Naive B cell (primary cell): ENCODE results near the gene RIPOR3. TPM values are rescaled to one million over a fixed set of nuclear protein-coding genes. Genes with fewer than 3 reads are reported as not detected.
"Not testable (repeated sequence)": the region's sequence is repeated elsewhere in the genome, so short reads cannot be mapped to it uniquely, and the experiment has no call there.

Experiments
- ATAC-seq, 2 donors: fragments of 150-1000 bp; cut with Tn5 transposase; 2 replicates each; pipeline ENCODE4 v1.10.0; 2021; ENCODE audit warnings: low read depth in 2 of 2, mild to moderate bottlenecking in 2 of 2, moderate library complexity in 2 of 2
- DNase-seq: peaks from one replicate; pipeline ENCODE4 v3.0.0; 2022
- H3K27ac Mint-ChIP-seq, 6 donors: one replicate each; pipeline ENCODE4 v1.8.0; 2020 to 2022; ENCODE audit warnings: mild to moderate bottlenecking in 6 of 6, mixed read lengths in 6 of 6, moderate library complexity in 5 of 6, inconsistent platforms in 2 of 6
- H3K27me3 Mint-ChIP-seq, 3 donors: one replicate each; pipeline ENCODE4 v1.8.0; 2021 to 2022; ENCODE audit warnings: mixed read lengths in 3 of 3, mild to moderate bottlenecking in 1 of 3
- H3K36me3 Mint-ChIP-seq, 2 donors: one replicate each; pipeline ENCODE4 v1.8.0; 2020 to 2022; ENCODE audit warnings: mixed read lengths in 2 of 2, inconsistent platforms in 1 of 2, mild to moderate bottlenecking in 1 of 2
- H3K4me1 Mint-ChIP-seq, 3 donors: one replicate each; pipeline ENCODE4 v1.8.0; 2020 to 2022; ENCODE audit warnings: mixed read lengths in 3 of 3, inconsistent platforms in 1 of 3, mild to moderate bottlenecking in 1 of 3, moderate library complexity in 1 of 3
- H3K4me3 Mint-ChIP-seq, 8 donors: one replicate each; pipeline ENCODE4 v1.8.0; 2020 to 2022; ENCODE audit warnings: mild to moderate bottlenecking in 8 of 8, mixed read lengths in 8 of 8, moderate library complexity in 8 of 8, inconsistent platforms in 2 of 8
- H3K9me3 Mint-ChIP-seq, 7 donors: one replicate each; pipeline ENCODE4 v1.8.0; 2020 to 2022; ENCODE audit warnings: mixed read lengths in 7 of 7, mild to moderate bottlenecking in 5 of 7, inconsistent platforms in 2 of 7, moderate library complexity in 1 of 7
- polyA plus RNA-seq, 6 donors: library from polyadenylated mRNA; unstranded; fragments of 300-500 nt; fragmentation: Illumina TruSeq; gene quantifications; one replicate each; pipeline ENCODE4 v1.2.3, GENCODE V29; 2021; ENCODE audit warnings: low read depth in 6 of 6

RIPOR3 gene
- polyA plus RNA-seq, 6 donors from 2014 or later, result 1.4 to 3.0 (median 2.1) TPM; not detected in 1

- Mint-ChIP-seq H3K9me3 (no peaks in the 10 kb centered on the region), H3K27ac (no peak overlapping the region), H3K4me3 (no peak overlapping the region), H3K27me3 (peaks cover 44 to 60% (median 53%) of the 10 kb centered on the region in 3 donors), H3K36me3 (no peaks in the 10 kb centered on the region), H3K4me1 (peaks cover 6 to 18% (median 14%) of the 10 kb centered on the region in 3 donors)
- ATAC-seq (no peak), DNase-seq (no peak)
Measured at GRCh38 chr20:50688256-50688975, 2.9 kb downstream of the RIPOR3 start.

- no peak overlapping the region for H3K27ac Mint-ChIP-seq
Measured at GRCh38 chr20:50686821-50687220, 4.5 kb downstream of the RIPOR3 start.

GRCh38 chr20:50683570-50683969 lies 7.8 kb downstream of the RIPOR3 start:
- Mint-ChIP-seq H3K4me3 (no peak overlapping the region), H3K9me3 (peaks cover 0 to 5% (median 0%) of the 10 kb centered on the region in 7 donors), H3K36me3 (no peaks in the 10 kb centered on the region), H3K27me3 (peaks cover 10 to 21% (median 19%) of the 10 kb centered on the region in 3 donors), H3K27ac (no peak overlapping the region), H3K4me1 (no peaks in the 10 kb centered on the region)
- ATAC-seq (no peak), DNase-seq (no peak)

More at GRCh38 chr20:50686821-50687220, 4.5 kb downstream of the RIPOR3 start:
- H3K4me1 Mint-ChIP-seq, result peaks cover 4 to 14% (median 12%) of the 10 kb centered on the region in 3 donors
- H3K27me3 Mint-ChIP-seq, result peaks cover 33 to 51% (median 39%) of the 10 kb centered on the region in 3 donors
- H3K36me3 Mint-ChIP-seq, result no peaks in the 10 kb centered on the region
- H3K4me3 Mint-ChIP-seq, result no peak overlapping the region
- no peak for ATAC-seq
- no peak for DNase-seq
- H3K9me3 Mint-ChIP-seq, result peaks cover 0 to 4% (median 0%) of the 10 kb centered on the region in 7 donors

GRCh38 chr20:50682947-50683530 lies 8.3 kb downstream of the RIPOR3 start:
- H3K36me3 Mint-ChIP-seq, result no peaks in the 10 kb centered on the region
- H3K4me3 Mint-ChIP-seq, result no peak overlapping the region
- ATAC-seq, result no peak
- no peak for DNase-seq
- no peaks in the 10 kb centered on the region for H3K4me1 Mint-ChIP-seq
- no peak overlapping the region for H3K27ac Mint-ChIP-seq
- peaks cover 0 to 5% (median 0%) of the 10 kb centered on the region in 7 donors for H3K9me3 Mint-ChIP-seq
- peaks cover 10 to 18% (median 18%) of the 10 kb centered on the region in 3 donors for H3K27me3 Mint-ChIP-seq

GRCh38 chr20:50682065-50682464 lies 9.3 kb downstream of the RIPOR3 start:
- no peak overlapping the region for H3K4me3 Mint-ChIP-seq

GRCh38 chr20:50681359-50682064 lies 9.8 kb downstream of the RIPOR3 start:
- Mint-ChIP-seq H3K4me3 (no peak overlapping the region), H3K27me3 (peaks cover 10 to 16% (median 14%) of the 10 kb centered on the region in 3 donors), H3K4me1 (no peaks in the 10 kb centered on the region), H3K9me3 (peaks cover 0 to 5% (median 0%) of the 10 kb centered on the region in 7 donors), H3K36me3 (no peaks in the 10 kb centered on the region), H3K27ac (no peak overlapping the region)
- DNase-seq, result no peak
- ATAC-seq, result no peak

More at GRCh38 chr20:50682065-50682464, 9.3 kb downstream of the RIPOR3 start:
- no peaks in the 10 kb centered on the region for H3K4me1 Mint-ChIP-seq
- ATAC-seq (no peak), DNase-seq (no peak)
- peaks cover 0 to 5% (median 0%) of the 10 kb centered on the region in 7 donors for H3K9me3 Mint-ChIP-seq
- H3K36me3 Mint-ChIP-seq, result no peaks in the 10 kb centered on the region
- peaks cover 10 to 18% (median 15%) of the 10 kb centered on the region in 3 donors for H3K27me3 Mint-ChIP-seq
- H3K27ac Mint-ChIP-seq, result no peak overlapping the region

- DNase-seq, result no peak
- Mint-ChIP-seq H3K27ac (no peak overlapping the region), H3K4me1 (no peaks in the 10 kb centered on the region), H3K36me3 (no peaks in the 10 kb centered on the region), H3K9me3 (peaks cover 0 to 5% (median 0%) of the 10 kb centered on the region in 7 donors), H3K27me3 (peaks cover 10 to 16% (median 14%) of the 10 kb centered on the region in 3 donors), H3K4me3 (no peak overlapping the region)
- ATAC-seq, result no peak
Measured at GRCh38 chr20:50680105-50680960, 11.0 kb downstream of the RIPOR3 start.

DNA sequence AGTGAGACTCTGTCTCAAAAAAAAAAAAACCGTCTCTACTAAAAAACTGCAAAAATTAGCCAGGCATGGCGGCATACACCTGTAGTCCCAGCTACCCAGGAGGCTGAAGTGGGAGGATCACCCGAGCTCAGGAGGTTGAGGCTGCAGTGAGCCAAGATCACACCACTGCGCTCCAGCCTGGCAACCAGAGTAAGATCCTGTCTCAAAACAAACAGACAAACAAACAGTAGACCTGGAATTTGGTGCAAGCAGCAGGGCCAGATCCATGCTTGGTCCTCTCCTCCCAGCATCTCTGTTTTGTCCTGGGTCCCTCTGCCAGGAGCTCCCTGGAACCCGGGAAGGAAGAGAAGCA lies 11.6 kb downstream of the RIPOR3 start:
- DNase-seq (no peak), ATAC-seq (no peak)
- H3K9me3 Mint-ChIP-seq, result peaks cover 0 to 5% (median 0%) of the 10 kb centered on the region in 7 donors
- H3K36me3 Mint-ChIP-seq, result no peaks in the 10 kb centered on the region
- no peak overlapping the region for H3K27ac Mint-ChIP-seq
- H3K4me3 Mint-ChIP-seq, result no peak overlapping the region
- peaks cover 10 to 16% (median 11%) of the 10 kb centered on the region in 3 donors for H3K27me3 Mint-ChIP-seq
- no peaks in the 10 kb centered on the region for H3K4me1 Mint-ChIP-seq

DNA sequence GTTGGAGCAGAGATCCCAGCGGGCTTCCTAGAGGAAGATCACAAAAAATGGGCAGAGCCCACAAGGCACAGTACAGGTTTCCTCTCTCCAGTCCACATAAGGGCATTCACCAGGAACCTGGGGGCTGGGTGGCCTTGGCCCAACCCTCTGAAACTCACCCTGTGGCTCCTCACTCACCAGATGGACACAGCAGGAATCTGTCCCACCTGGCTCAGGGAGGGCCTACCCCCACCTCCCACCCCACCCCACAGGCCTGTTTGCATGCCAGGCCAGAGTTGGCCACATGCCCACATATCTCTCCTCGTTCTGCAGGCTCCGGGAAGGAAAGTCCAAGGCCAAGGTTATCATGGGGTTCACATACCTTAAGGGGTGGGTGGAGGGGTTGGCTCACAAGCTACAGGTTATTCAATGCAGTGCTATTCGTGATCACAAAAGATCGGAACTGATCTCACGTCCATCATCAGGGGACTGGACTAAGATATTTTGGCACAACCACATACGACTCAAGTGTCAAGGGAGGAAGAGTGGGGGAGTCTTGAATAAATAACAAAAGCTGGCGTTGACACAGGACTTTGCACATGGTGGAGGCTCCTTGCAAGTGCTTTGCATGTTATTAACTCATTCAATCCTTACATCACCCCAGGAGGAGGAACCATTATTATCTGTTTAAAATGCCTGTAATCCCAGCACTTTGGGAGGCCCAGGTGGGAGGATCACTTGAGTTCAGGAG lies 13.0 kb downstream of the RIPOR3 start:
- peaks cover 0 to 5% (median 0%) of the 10 kb centered on the region in 7 donors for H3K9me3 Mint-ChIP-seq
- ATAC-seq, result no peak
- H3K36me3 Mint-ChIP-seq, result no peaks in the 10 kb centered on the region

GRCh38 chr20:50676858-50677257 lies 14.5 kb downstream of the RIPOR3 start:
- H3K27me3 Mint-ChIP-seq, result peaks cover 0 to 15% (median 9%) of the 10 kb centered on the region in 3 donors
- no peak for DNase-seq
- no peaks in the 10 kb centered on the region for H3K4me1 Mint-ChIP-seq
- no peak for ATAC-seq
- no peak overlapping the region for H3K4me3 Mint-ChIP-seq
- H3K9me3 Mint-ChIP-seq, result peaks cover 0 to 1% (median 0%) of the 10 kb centered on the region in 7 donors
- no peaks in the 10 kb centered on the region for H3K36me3 Mint-ChIP-seq
- no peak overlapping the region for H3K27ac Mint-ChIP-seq

More for the DNA sequence above, 13.0 kb downstream of the RIPOR3 start:
- Mint-ChIP-seq H3K27ac (peak overlapping the region in 1 of 6 donors; percentile 42), H3K27me3 (peaks cover 0 to 13% (median 9%) of the 10 kb centered on the region in 3 donors), H3K4me1 (no peaks in the 10 kb centered on the region), H3K4me3 (no peak overlapping the region)
- DNase-seq, result no peak

DNA sequence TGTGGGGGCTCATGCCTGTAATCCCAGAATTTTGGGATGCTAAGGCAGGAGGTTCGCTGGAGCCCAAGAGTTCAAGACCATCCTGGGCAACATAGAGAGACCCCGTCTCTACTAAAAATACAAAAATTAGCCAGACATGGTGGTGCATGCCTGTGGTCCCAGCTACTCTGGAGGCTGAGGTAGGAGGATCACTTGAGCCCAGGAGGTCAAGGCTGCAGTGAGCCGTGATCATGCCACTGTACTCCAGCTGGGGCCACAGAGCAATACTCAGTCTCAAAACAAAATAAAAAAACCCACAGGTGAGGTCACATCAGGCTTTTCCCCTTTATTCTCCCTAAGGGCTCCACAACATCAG lies 15.0 kb downstream of the RIPOR3 start:
- DNase-seq, ATAC-seq, H3K4me3 Mint-ChIP-seq, H3K9me3 Mint-ChIP-seq, H3K4me1 Mint-ChIP-seq, H3K27ac Mint-ChIP-seq, H3K36me3 Mint-ChIP-seq: not testable (repeated sequence)
- H3K27me3 Mint-ChIP-seq, result peaks cover under 1 to 15% (median 14%) of the 10 kb centered on the region in 3 donors

- ATAC-seq, result no peak
- H3K27ac Mint-ChIP-seq, result no peak overlapping the region
- H3K27me3 Mint-ChIP-seq, result peaks cover 5 to 17% (median 15%) of the 10 kb centered on the region in 3 donors
- DNase-seq, result no peak
- H3K4me1 Mint-ChIP-seq, result no peaks in the 10 kb centered on the region
- H3K4me3 Mint-ChIP-seq, result no peak overlapping the region
- no peaks in the 10 kb centered on the region for H3K36me3 Mint-ChIP-seq
- no peaks in the 10 kb centered on the region for H3K9me3 Mint-ChIP-seq
Measured at GRCh38 chr20:50675671-50676376, 15.5 kb downstream of the RIPOR3 start.
